SU-DHL-6 (cell line): Measurements from ENCODE around the gene B3GAT1.

Source experiments
- H2AFZ ChIP-seq: fragments of 200-600 bp; sonication (generic); 2 replicates; pipeline ENCODE4 v1.6.1; 2014; ENCODE audit warnings: low read depth, mild to moderate bottlenecking, moderate library complexity, mixed read lengths, antibody characterized with exemption, low read length; ENCODE audit not compliant: severe bottlenecking
- H3F3A ChIP-seq: fragments of 200-600 bp; shearing (Covaris generic); 2 replicates; pipeline ENCODE4 v1.6.0; 2016; ENCODE audit warnings: antibody characterized with exemption, mild to moderate bottlenecking; ENCODE audit not compliant: insufficient read depth
- H3K27ac ChIP-seq: fragments of 200-600 bp; sonication (generic); 2 replicates; pipeline ENCODE4 v1.5.1; 2016; ENCODE audit warnings: low read depth, mild to moderate bottlenecking, low read length, moderate library complexity, mixed read lengths
- H3K27me3 ChIP-seq: fragments of 200-600 bp; sonication (generic), shearing (Covaris generic); 2 replicates; pipeline ENCODE4 v1.6.0; 2014; ENCODE audit warnings: mild to moderate bottlenecking, low read length
- H3K36me3 ChIP-seq: fragments of 200-600 bp; sonication (generic); 2 replicates; pipeline ENCODE4 v1.6.1; 2014; ENCODE audit warnings: mild to moderate bottlenecking, low read length, mixed read lengths
- H3K4me2 ChIP-seq: fragments of 300-600, 200-600 bp; shearing (Covaris generic), sonication (generic); 2 replicates; pipeline ENCODE4 v1.6.0; 2014; ENCODE audit warnings: low read length, low read depth, mild to moderate bottlenecking; ENCODE audit not compliant: poor library complexity, severe bottlenecking
- H3K4me3 ChIP-seq: fragments of 200-600 bp; sonication (generic); 2 replicates; pipeline ENCODE4 v1.5.1; 2014; ENCODE audit warnings: antibody characterized with exemption, low read length, mild to moderate bottlenecking, mixed read lengths; ENCODE audit not compliant: insufficient read depth, poor library complexity, severe bottlenecking
- H3K79me2 ChIP-seq: fragments of 200-600 bp; sonication (generic); 2 replicates; pipeline ENCODE4 v1.6.1; 2014; ENCODE audit warnings: mild to moderate bottlenecking, low read length, moderate library complexity; ENCODE audit not compliant: insufficient read depth
- H3K9ac ChIP-seq: fragments of 200-600 bp; sonication (generic); 2 replicates; pipeline ENCODE4 v1.7.0; 2014; ENCODE audit warnings: mild to moderate bottlenecking, low read length
- H3K9me2 ChIP-seq: fragments of 200-600 bp; sonication (generic); replicated peaks from 2 replicates; pipeline ENCODE4 v1.6.1; 2014; ENCODE audit warnings: low read length; ENCODE audit not compliant: insufficient read depth
- H3K9me3 ChIP-seq: fragments of 200-600 bp; sonication (generic); 2 replicates; pipeline ENCODE4 v1.6.1; 2014; ENCODE audit warnings: low read length, mixed read lengths; ENCODE audit not compliant: insufficient read depth
- H4K20me1 ChIP-seq: fragments of 200-600 bp; sonication (generic); 2 replicates; pipeline ENCODE4 v1.6.1; 2014; ENCODE audit warnings: low read depth, mild to moderate bottlenecking, antibody characterized with exemption, low read length, moderate library complexity, mixed read lengths
- EZH2phosphoT487 ChIP-seq: fragments of 200-600 bp; sonication (generic), shearing (Covaris generic); conservative IDR thresholded peaks from 2 replicates; pipeline ENCODE4 v1.6.1; 2018; ENCODE audit warnings: mild to moderate bottlenecking, antibody characterized with exemption, low read length, moderate library complexity, mixed read lengths
- TF ChIP-seq, protein P1 (sequence below): fragments of 200-600 bp; sonication (generic); IDR thresholded peaks from one replicate; pipeline ENCODE4 v1.5.1; 2017; ENCODE audit warnings: antibody characterized with exemption, mild to moderate bottlenecking, low read length, moderate library complexity; ENCODE audit not compliant: insufficient read depth, poor library complexity, severe bottlenecking

The B3GAT1 gene

DNA sequence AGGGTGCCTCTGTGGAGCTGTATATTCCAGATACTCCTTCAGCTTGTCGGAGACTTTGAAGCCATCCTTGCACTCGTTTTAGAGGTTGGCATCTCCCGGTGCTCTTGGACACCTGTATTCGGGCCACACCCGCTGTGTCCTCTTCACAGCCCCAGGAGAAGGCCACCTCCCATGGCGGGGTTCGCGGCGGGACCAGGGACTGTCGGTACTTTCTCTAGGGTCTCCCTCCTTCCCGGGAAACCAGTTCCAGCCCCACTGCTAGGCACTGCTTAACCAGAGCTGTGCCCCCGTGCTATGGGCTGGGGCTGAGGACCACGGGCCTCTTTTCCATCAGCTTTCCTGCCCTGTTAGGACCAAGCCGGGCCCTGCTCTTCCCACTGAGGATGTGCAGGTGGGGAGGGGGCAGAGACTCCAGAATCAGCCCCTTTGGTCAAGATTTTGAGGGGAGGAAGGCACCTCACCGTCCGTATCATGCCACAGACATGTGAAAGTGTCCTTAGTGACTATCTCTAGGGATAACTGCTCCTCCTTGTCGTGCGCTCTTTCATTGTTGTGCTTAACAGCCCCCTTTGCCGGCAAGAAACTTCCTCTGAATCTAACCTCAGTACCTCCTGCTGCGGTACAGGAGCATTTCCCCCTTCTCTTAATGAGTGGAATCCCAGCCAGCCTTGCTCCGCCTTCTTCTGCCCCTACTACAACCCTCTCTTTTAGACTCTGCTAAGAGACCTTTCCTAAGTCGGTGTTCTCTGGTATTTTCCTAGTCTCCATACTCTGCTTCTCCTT is 1.2 kb upstream of the B3GAT1 start:
- H3K36me3 ChIP-seq, result no peaks in the 10 kb centered on the region
- H2AFZ ChIP-seq, result no peak overlapping the region
- no peak overlapping the region for H3K4me3 ChIP-seq
- no peaks in the 10 kb centered on the region for H3K79me2 ChIP-seq
- no peak overlapping the region for H3K4me2 ChIP-seq
- no peak overlapping the region for H3K9ac ChIP-seq
- H3K27ac ChIP-seq, result no peak overlapping the region
- no peak for TF ChIP-seq EZH2phosphoT487
- TF ChIP-seq, protein P1, sequence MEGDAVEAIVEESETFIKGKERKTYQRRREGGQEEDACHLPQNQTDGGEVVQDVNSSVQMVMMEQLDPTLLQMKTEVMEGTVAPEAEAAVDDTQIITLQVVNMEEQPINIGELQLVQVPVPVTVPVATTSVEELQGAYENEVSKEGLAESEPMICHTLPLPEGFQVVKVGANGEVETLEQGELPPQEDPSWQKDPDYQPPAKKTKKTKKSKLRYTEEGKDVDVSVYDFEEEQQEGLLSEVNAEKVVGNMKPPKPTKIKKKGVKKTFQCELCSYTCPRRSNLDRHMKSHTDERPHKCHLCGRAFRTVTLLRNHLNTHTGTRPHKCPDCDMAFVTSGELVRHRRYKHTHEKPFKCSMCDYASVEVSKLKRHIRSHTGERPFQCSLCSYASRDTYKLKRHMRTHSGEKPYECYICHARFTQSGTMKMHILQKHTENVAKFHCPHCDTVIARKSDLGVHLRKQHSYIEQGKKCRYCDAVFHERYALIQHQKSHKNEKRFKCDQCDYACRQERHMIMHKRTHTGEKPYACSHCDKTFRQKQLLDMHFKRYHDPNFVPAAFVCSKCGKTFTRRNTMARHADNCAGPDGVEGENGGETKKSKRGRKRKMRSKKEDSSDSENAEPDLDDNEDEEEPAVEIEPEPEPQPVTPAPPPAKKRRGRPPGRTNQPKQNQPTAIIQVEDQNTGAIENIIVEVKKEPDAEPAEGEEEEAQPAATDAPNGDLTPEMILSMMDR, result no peak
- no peaks in the 10 kb centered on the region for H3F3A ChIP-seq
- no peaks in the 10 kb centered on the region for H3K27me3 ChIP-seq
- H4K20me1 ChIP-seq, result no peaks in the 10 kb centered on the region
- H3K9me2 ChIP-seq, result no peaks in the 10 kb centered on the region
- no peaks in the 10 kb centered on the region for H3K9me3 ChIP-seq

DNA sequence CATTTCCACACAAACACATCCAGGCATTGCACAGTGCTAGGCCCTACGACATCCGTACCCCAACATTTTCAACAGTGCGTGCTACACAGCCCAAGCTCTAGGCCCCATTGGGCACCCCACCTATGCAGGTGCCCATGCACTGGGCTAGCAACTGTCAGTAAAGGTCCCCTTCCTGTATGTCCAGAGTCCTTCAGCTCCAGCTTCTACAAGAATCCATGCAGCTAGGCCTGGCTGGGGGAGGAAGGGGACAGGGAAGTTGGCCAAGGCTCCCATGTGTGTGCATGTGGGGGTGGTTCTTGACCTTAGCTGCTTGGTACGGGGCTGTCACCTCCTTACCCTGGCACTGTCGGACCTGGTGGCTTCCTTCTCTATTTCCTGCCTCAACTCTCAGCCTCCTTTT is 1.3 kb downstream of the B3GAT1 start:
- Histone ChIP-seq H4K20me1 (no peaks in the 10 kb centered on the region), H3K4me2 (no peak overlapping the region), H3K9ac (no peak overlapping the region), H2AFZ (no peak overlapping the region), H3F3A (no peaks in the 10 kb centered on the region), H3K9me2 (no peaks in the 10 kb centered on the region), H3K79me2 (no peaks in the 10 kb centered on the region), H3K9me3 (no peaks in the 10 kb centered on the region), H3K27me3 (no peaks in the 10 kb centered on the region), H3K27ac (no peak overlapping the region), H3K36me3 (no peaks in the 10 kb centered on the region), H3K4me3 (no peak overlapping the region)
- no peak for TF ChIP-seq EZH2phosphoT487
- TF ChIP-seq, protein P1, result no peak

DNA sequence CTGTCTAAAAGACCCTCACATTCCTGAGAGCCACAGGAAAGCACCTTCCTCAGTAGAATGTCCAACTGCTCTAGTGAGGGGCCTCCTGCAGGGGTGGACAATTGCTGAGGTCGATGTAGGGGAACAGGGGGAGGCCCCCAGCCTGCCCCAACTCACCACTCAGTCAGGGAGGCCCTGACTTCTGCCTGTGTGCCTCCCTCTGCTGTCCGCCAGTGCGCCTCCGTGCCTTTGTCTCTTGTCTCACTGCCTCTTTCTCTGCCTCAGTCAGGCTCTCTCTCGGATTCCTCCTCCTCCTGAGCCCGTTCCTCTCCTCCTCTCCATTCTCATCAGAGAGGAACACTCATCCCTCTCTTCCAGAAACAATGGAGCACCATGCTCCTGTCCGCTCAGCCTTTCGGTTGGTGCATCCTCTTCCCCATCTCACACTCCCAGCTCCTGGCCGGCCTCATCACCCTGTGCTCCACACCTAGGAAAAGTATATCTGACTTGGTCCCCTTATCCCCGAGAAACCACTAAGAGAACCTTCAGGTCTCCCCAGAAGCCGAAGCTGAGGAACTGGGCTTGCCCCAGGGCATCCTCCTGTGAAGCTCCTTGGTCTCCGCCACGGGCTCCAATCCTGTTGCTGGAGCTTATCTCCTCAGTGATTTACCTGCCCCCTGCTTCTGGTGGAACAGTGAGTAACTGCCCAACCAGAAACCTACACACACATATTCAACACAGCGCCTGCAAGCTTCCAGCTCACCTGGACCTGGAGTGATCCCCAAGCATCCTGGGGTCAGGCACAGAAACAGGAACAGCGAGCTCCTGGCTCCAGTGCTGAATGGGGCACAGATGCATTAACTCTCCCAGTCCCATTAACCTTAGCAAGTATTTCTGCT is 2.3 kb downstream of the B3GAT1 start:
- no peaks in the 10 kb centered on the region for H4K20me1 ChIP-seq
- no peaks in the 10 kb centered on the region for H3K9me3 ChIP-seq
- H3K79me2 ChIP-seq, result no peaks in the 10 kb centered on the region
- H3K4me3 ChIP-seq, result no peak overlapping the region
- H3K9me2 ChIP-seq, result no peaks in the 10 kb centered on the region
- no peak overlapping the region for H3K9ac ChIP-seq
- no peak overlapping the region for H3K27ac ChIP-seq
- H3K27me3 ChIP-seq, result no peaks in the 10 kb centered on the region
- TF ChIP-seq, protein P1, result no peak
- TF ChIP-seq EZH2phosphoT487, result no peak
- no peak overlapping the region for H3K4me2 ChIP-seq
- H3F3A ChIP-seq, result no peaks in the 10 kb centered on the region
- no peaks in the 10 kb centered on the region for H3K36me3 ChIP-seq
- H2AFZ ChIP-seq, result no peak overlapping the region
